Astrocyte (in vitro differentiated cells and primary cell): ENCODE data around the gene TMEM87B. TPM values are rescaled to one million over a fixed set of nuclear protein-coding genes. Genes with fewer than 3 reads are reported as not detected.

ENCODE experiments used
- DNase-seq: peaks from one replicate; pipeline ENCODE4 v3.0.0-alpha.2; 2010; ENCODE audit warnings: low read depth
- FAIRE-seq: peaks from 2 replicates; lab custom pipeline; 2011; peaks lifted over from hg19 to GRCh38; lab: Jason Lieb, UNC
- H2AFZ ChIP-seq: 2 replicates; pipeline ENCODE4 v1.6.0; 2012; ENCODE audit warnings: low read depth, low read length, inconsistent platforms
- H3K27ac ChIP-seq: 2 replicates; pipeline ENCODE4 v1.5.1; 2011; ENCODE audit warnings: low read depth, low read length, inconsistent platforms
- H3K27me3 ChIP-seq: 2 replicates; pipeline ENCODE4 v1.6.0; 2011; ENCODE audit warnings: low read length, inconsistent platforms; ENCODE audit not compliant: insufficient read depth
- H3K36me3 ChIP-seq: 2 replicates; pipeline ENCODE4 v1.5.1; 2011; ENCODE audit warnings: low read length, inconsistent platforms; ENCODE audit not compliant: insufficient read depth
- H3K4me1 ChIP-seq: 2 replicates; pipeline ENCODE4 v1.5.1; 2011; ENCODE audit warnings: low read length, inconsistent platforms; ENCODE audit not compliant: insufficient read depth
- H3K4me2 ChIP-seq: 2 replicates; pipeline ENCODE4 v1.6.0; 2012; ENCODE audit warnings: low read length, inconsistent platforms
- H3K4me3 ChIP-seq: 2 replicates; pipeline ENCODE4 v1.5.1; 2011; ENCODE audit warnings: low read depth, mild to moderate bottlenecking, low read length, inconsistent platforms; ENCODE audit not compliant: insufficient read depth
- H3K79me2 ChIP-seq: 2 replicates; pipeline ENCODE4 v1.6.0; 2012; ENCODE audit warnings: mild to moderate bottlenecking, low read length, inconsistent platforms; ENCODE audit not compliant: insufficient read depth
- H3K9ac ChIP-seq: 2 replicates; pipeline ENCODE4 v1.6.0; 2012; ENCODE audit warnings: mild to moderate bottlenecking, low read length, inconsistent platforms
- H3K9me3 ChIP-seq: 2 replicates; pipeline ENCODE4 v1.5.1; 2012; ENCODE audit warnings: low read depth, mild to moderate bottlenecking, low read length, inconsistent platforms; ENCODE audit not compliant: insufficient read depth
- H4K20me1 ChIP-seq: 2 replicates; pipeline ENCODE4 v1.6.0; 2012; ENCODE audit warnings: low read length, inconsistent platforms; ENCODE audit not compliant: insufficient read depth
- H3K27ac Mint-ChIP-seq: one replicate; pipeline ENCODE4 v1.8.0; 2021; ENCODE audit warnings: mild to moderate bottlenecking, mixed read lengths; ENCODE audit not compliant: unreplicated experiment
- H3K27me3 Mint-ChIP-seq: one replicate; pipeline ENCODE4 v1.8.0; 2021; ENCODE audit warnings: low read depth, mixed read lengths; ENCODE audit not compliant: unreplicated experiment
- H3K36me3 Mint-ChIP-seq: one replicate; pipeline ENCODE4 v1.8.0; 2021; ENCODE audit warnings: low read depth, mixed read lengths; ENCODE audit not compliant: unreplicated experiment
- H3K4me1 Mint-ChIP-seq: one replicate; pipeline ENCODE4 v1.8.0; 2021; ENCODE audit warnings: low read depth, mixed read lengths; ENCODE audit not compliant: unreplicated experiment
- H3K4me3 Mint-ChIP-seq: one replicate; pipeline ENCODE4 v1.8.0; 2021; ENCODE audit warnings: mild to moderate bottlenecking, moderate library complexity, mixed read lengths; ENCODE audit not compliant: unreplicated experiment
- H3K9me3 Mint-ChIP-seq: one replicate; pipeline ENCODE4 v1.8.0; 2021; ENCODE audit warnings: mild to moderate bottlenecking, mixed read lengths; ENCODE audit not compliant: unreplicated experiment
- EZH2 ChIP-seq: IDR thresholded peaks from 2 replicates; pipeline ENCODE4 v1.6.1; 2012; ENCODE audit warnings: mild to moderate bottlenecking, low read length, inconsistent platforms; ENCODE audit not compliant: insufficient read depth
- total RNA-seq: library from RNA; stranded (reverse); gene quantifications from 2 replicates; pipeline ENCODE4 v1.2.1, GENCODE V29; 2021
- TF ChIP-seq, protein P1 (sequence below): IDR thresholded peaks from 2 replicates; pipeline ENCODE4 v1.5.1; 2011; ENCODE audit warnings: low read depth, mild to moderate bottlenecking, inconsistent platforms, low read length, moderate library complexity; ENCODE audit not compliant: insufficient read depth

Gene TMEM87B
- total RNA-seq, 1 donor from 2014 or later = 27.2 TPM

DNA sequence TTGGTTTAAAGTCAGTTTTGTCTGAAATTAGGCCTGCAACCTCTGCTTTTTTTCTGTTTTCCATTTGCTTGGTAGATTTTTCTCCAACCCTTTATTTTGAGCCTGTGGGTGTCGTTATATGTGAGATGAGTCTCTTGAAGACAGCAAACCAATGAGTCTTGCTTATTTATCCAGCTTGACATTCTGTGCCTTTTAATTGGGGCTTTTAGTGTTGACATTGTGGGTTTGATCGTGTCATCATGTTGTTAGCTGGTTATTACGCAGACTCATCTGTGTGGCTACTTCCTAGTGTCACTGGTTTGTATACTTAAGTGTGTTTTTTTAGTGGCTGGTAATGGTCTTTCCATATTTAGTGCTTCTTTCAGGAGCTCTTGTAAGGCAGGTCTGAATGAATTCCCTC lies 18.8 kb downstream of the TMEM87B start:
- H4K20me1 ChIP-seq = peaks cover 29% of the 10 kb centered on the region
- H3K27me3 ChIP-seq = no peaks in the 10 kb centered on the region
- no peak overlapping the region for H3K4me3 ChIP-seq
- H3K9me3 ChIP-seq = no peaks in the 10 kb centered on the region
- peaks cover 8% of the 10 kb centered on the region for H3K9me3 Mint-ChIP-seq
- peaks cover 12% of the 10 kb centered on the region for H3K4me1 Mint-ChIP-seq
- peak; percentile 32 for DNase-seq
- H3K36me3 ChIP-seq = peaks cover 22% of the 10 kb centered on the region
- TF ChIP-seq, protein P1, sequence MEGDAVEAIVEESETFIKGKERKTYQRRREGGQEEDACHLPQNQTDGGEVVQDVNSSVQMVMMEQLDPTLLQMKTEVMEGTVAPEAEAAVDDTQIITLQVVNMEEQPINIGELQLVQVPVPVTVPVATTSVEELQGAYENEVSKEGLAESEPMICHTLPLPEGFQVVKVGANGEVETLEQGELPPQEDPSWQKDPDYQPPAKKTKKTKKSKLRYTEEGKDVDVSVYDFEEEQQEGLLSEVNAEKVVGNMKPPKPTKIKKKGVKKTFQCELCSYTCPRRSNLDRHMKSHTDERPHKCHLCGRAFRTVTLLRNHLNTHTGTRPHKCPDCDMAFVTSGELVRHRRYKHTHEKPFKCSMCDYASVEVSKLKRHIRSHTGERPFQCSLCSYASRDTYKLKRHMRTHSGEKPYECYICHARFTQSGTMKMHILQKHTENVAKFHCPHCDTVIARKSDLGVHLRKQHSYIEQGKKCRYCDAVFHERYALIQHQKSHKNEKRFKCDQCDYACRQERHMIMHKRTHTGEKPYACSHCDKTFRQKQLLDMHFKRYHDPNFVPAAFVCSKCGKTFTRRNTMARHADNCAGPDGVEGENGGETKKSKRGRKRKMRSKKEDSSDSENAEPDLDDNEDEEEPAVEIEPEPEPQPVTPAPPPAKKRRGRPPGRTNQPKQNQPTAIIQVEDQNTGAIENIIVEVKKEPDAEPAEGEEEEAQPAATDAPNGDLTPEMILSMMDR = no peak
- TF ChIP-seq EZH2 = no peak
- no peaks in the 10 kb centered on the region for H3K27me3 Mint-ChIP-seq
- H3K4me1 ChIP-seq = peaks cover 11% of the 10 kb centered on the region
- no peak overlapping the region for H3K4me2 ChIP-seq
- H3K27ac Mint-ChIP-seq = no peak overlapping the region
- FAIRE-seq = no peak
- H3K4me3 Mint-ChIP-seq = no peak overlapping the region
- peaks cover 42% of the 10 kb centered on the region for H3K36me3 Mint-ChIP-seq
- H2AFZ ChIP-seq = no peak overlapping the region
- H3K27ac ChIP-seq = no peak overlapping the region
- H3K9ac ChIP-seq = no peak overlapping the region
- H3K79me2 ChIP-seq = peaks cover 38% of the 10 kb centered on the region

DNA sequence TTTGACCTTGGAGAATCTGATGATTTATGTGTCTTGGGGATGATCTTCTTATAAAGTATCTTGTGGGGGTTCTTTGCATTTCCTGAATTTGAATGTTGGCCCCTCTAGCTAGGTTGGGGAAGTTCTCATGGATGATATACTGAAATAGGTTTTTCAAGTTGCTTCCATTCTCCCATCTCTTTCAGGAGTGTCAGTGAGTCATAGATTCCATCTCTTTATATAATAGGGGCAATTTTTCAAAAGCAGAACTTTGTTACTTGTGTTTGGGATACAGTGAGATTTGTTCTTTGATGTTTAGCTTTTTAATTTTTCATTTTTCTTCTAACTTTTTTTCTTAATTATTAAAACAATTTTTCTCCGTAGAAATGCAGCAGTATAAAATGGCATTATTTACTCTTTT lies 19.4 kb downstream of the TMEM87B start:
- no peaks in the 10 kb centered on the region for H3K9me3 ChIP-seq
- peak; percentile 44 for DNase-seq
- H3K4me3 ChIP-seq = no peak overlapping the region
- H3K27ac ChIP-seq = no peak overlapping the region
- peaks cover 11% of the 10 kb centered on the region for H3K4me1 ChIP-seq
- H3K27me3 Mint-ChIP-seq = no peaks in the 10 kb centered on the region
- no peaks in the 10 kb centered on the region for H3K27me3 ChIP-seq
- no peak overlapping the region for H3K9ac ChIP-seq
- TF ChIP-seq, protein P1 = no peak
- no peak for TF ChIP-seq EZH2
- H3K36me3 ChIP-seq = peaks cover 20% of the 10 kb centered on the region
- H3K4me1 Mint-ChIP-seq = peaks cover 16% of the 10 kb centered on the region
- H3K27ac Mint-ChIP-seq = no peak overlapping the region
- no peak overlapping the region for H3K4me2 ChIP-seq
- peaks cover 37% of the 10 kb centered on the region for H3K79me2 ChIP-seq
- H3K36me3 Mint-ChIP-seq = peaks cover 39% of the 10 kb centered on the region
- no peak overlapping the region for H3K4me3 Mint-ChIP-seq
- no peak for FAIRE-seq
- H3K9me3 Mint-ChIP-seq = peaks cover 8% of the 10 kb centered on the region
- H2AFZ ChIP-seq = no peak overlapping the region
- H4K20me1 ChIP-seq = peaks cover 29% of the 10 kb centered on the region

DNA sequence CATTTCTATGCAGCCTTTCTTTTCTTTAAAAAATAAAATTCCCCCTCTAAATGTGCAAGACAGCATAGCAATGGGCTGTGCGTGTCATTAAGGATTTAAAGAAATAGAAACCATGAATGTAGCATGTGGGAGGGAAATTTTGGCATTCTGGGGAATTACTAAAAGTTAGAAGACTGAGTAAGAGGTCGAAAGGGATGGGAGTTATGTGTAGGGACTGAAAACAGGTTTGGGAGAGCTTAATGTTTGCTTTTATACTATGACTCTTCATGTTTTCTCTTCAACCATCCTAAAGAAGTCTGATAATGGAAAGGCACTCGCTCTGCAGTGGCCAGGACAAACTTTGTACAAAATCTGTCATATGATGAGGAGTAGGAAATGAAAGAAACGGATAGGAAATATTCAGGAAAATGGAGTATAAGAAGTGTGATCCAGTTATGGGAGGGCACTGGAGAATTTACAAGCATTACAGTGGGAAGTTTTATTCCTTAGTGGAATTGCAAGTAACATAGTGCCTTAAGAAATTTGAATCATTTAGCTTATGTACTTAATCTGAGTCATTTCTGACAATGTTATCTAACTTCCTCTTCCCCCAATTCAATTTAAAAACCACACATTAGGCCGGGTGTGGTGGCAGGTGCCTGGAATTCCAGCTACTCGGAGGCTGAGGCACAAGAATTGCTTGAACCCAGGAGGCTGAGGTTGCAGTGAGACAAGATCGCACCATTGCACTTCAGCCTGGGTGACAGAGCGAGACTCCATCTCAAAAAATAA lies 20.6 kb downstream of the TMEM87B start:
- no peaks in the 10 kb centered on the region for H3K9me3 ChIP-seq
- peaks cover 16% of the 10 kb centered on the region for H3K4me1 Mint-ChIP-seq
- peaks cover 34% of the 10 kb centered on the region for H3K36me3 Mint-ChIP-seq
- H3K4me3 Mint-ChIP-seq = no peak overlapping the region
- no peak overlapping the region for H3K27ac Mint-ChIP-seq
- TF ChIP-seq, protein P1 = no peak
- TF ChIP-seq EZH2 = no peak
- FAIRE-seq (no peak), DNase-seq (peak; percentile 64)
- no peak overlapping the region for H3K4me3 ChIP-seq
- H3K27me3 Mint-ChIP-seq = no peaks in the 10 kb centered on the region
- peak overlapping the region; percentile 27 for H3K4me2 ChIP-seq
- peaks cover 23% of the 10 kb centered on the region for H3K36me3 ChIP-seq
- peaks cover 36% of the 10 kb centered on the region for H3K79me2 ChIP-seq
- H3K9me3 Mint-ChIP-seq = peaks cover 8% of the 10 kb centered on the region
- no peak overlapping the region for H3K27ac ChIP-seq
- no peaks in the 10 kb centered on the region for H3K27me3 ChIP-seq
- no peak overlapping the region for H3K9ac ChIP-seq
- H4K20me1 ChIP-seq = peaks cover 32% of the 10 kb centered on the region
- no peak overlapping the region for H2AFZ ChIP-seq
- H3K4me1 ChIP-seq = peaks cover 11% of the 10 kb centered on the region
